ENCODE measurements around the gene ELP6.

Gene ELP6

DNA sequence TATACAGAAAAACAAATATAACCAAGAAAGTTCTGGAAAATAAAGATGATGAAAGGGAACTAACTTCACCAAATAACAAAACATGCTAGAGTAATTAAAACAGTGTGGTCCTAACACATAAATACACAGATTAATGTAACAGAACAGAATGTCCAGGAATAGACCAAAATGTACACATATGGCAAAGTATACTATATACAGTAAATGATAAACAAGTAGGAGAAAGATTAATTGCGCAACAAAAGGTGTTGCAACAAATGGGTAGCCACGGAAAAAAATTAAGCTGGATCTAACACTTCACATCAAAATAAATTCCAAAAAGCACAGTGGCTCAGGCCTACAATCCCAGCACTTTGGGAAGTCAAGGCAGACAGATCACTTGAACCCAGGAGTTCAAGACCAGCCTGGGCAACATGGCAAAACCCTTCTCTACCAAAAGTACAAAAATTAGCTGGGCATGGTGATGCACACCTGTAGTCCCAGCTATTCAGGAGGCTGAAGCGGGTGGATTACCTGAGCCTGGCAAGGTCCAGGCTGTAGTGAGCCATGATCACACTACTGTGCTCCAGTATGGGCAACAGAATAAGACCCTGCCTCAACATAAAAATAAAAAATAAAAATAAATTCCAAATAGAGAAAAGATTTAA lies 57.6 kb downstream of the ELP6 start:
- no peaks in the 10 kb centered on the region for H3K9me3 ChIP-seq (ENCODE audit: control insufficient read depth, low read length)
- no peak overlapping the region for H2AFZ ChIP-seq
- H3K27me3 ChIP-seq (ENCODE audit: control insufficient read depth, insufficient read depth, low read length): no peaks in the 10 kb centered on the region
- H3K36me3 ChIP-seq (ENCODE audit: control insufficient read depth, insufficient read depth, low read length): no peaks in the 10 kb centered on the region
- no peak overlapping the region for H3K9ac ChIP-seq
- no peak overlapping the region for H3K4me3 ChIP-seq (ENCODE audit: low read depth, low read length)
- TF ChIP-seq, protein P1, sequence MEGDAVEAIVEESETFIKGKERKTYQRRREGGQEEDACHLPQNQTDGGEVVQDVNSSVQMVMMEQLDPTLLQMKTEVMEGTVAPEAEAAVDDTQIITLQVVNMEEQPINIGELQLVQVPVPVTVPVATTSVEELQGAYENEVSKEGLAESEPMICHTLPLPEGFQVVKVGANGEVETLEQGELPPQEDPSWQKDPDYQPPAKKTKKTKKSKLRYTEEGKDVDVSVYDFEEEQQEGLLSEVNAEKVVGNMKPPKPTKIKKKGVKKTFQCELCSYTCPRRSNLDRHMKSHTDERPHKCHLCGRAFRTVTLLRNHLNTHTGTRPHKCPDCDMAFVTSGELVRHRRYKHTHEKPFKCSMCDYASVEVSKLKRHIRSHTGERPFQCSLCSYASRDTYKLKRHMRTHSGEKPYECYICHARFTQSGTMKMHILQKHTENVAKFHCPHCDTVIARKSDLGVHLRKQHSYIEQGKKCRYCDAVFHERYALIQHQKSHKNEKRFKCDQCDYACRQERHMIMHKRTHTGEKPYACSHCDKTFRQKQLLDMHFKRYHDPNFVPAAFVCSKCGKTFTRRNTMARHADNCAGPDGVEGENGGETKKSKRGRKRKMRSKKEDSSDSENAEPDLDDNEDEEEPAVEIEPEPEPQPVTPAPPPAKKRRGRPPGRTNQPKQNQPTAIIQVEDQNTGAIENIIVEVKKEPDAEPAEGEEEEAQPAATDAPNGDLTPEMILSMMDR (IDR thresholded peaks at IDR 0.05): no peak
- no peaks in the 10 kb centered on the region for H3K4me1 ChIP-seq
- no peak overlapping the region for H3K27ac ChIP-seq
- H3K4me2 ChIP-seq (ENCODE audit: low read length): no peak overlapping the region
- H3K79me2 ChIP-seq: peaks cover 48% of the 10 kb centered on the region

DNA sequence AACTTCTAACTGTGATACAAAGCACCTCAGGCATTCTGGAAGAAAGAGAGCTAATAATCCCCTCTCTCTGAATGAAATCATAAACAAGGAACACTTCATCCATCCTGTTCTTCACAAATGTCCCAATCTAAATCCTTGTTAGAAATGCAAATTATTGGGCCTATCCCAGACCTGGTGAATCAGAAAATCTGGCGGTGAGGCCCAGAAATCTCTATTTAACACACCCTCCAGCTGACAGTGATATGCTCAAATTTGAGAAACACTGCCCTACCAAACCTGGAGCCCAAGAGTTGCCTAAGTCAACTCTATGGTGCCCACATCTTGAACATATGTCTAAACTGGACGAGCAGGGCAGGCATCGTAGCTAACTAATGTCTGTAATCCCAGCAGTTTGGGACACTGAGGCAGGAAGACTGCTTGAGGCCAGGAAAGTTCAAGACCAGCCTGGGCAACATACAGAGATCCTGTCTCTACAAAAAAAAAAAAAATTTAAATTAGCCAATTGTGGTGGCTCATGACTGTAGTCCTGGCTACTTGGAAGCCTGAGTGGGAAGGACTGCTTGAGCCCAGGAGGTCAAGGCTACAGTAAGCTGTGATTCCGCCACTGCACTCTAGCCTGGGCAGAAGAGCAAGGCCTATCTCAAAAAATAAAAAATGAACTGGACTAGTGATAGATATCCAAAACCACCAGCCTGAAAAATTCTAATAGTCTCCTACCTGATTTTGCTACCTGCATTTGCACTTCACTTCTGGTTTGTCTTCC lies 60.9 kb downstream of the ELP6 start:
- H3K4me1 ChIP-seq: no peaks in the 10 kb centered on the region
- no peak overlapping the region for H3K27ac ChIP-seq
- no peaks in the 10 kb centered on the region for H3K9me3 ChIP-seq (ENCODE audit: control insufficient read depth, low read length)
- H3K36me3 ChIP-seq (ENCODE audit: control insufficient read depth, insufficient read depth, low read length): no peaks in the 10 kb centered on the region
- TF ChIP-seq, protein P1 (IDR thresholded peaks at IDR 0.05): no peak
- H2AFZ ChIP-seq: no peak overlapping the region
- no peak overlapping the region for H3K4me3 ChIP-seq (ENCODE audit: low read depth, low read length)
- H3K9ac ChIP-seq: no peak overlapping the region
- H3K79me2 ChIP-seq: peaks cover 24% of the 10 kb centered on the region
- H3K27me3 ChIP-seq (ENCODE audit: control insufficient read depth, insufficient read depth, low read length): no peaks in the 10 kb centered on the region
- H3K4me2 ChIP-seq (ENCODE audit: low read length): no peak overlapping the region

Data from parathyroid adenoma (tissue), 2 donors.